ENCODE data around the gene PLAAT3.
"Not testable (repeated sequence)": the region's sequence is repeated elsewhere in the genome, so short reads cannot be mapped to it uniquely, and the experiment has no call there.

The PLAAT3 gene

GRCh38 chr11:63609971-63610580 is 4.2 kb downstream of the PLAAT3 start:
- no peak for TF ChIP-seq CTCF (IDR thresholded peaks at IDR 0.05; ENCODE audit: low read depth, low read length)
- H3K4me3 ChIP-seq (ENCODE audit: low read depth, low read length), result no peak overlapping the region
- in situ Hi-C loops (cut with HindIII; ENCODE audit: low sequenced_read_pairs), result no loop called here
- DNase-seq (ENCODE audit: low read depth, low spot score), result peak; percentile 10

- in situ Hi-C loops (cut with HindIII; ENCODE audit: low sequenced_read_pairs), result no loop called here
- no peak overlapping the region for H3K4me3 ChIP-seq (ENCODE audit: low read depth, low read length)
- no peak for TF ChIP-seq CTCF (IDR thresholded peaks at IDR 0.05; ENCODE audit: low read depth, low read length)
- no peak for DNase-seq (ENCODE audit: low read depth, low spot score)
Measured at GRCh38 chr11:63609536-63609935, 4.7 kb downstream of the PLAAT3 start.

GRCh38 chr11:63608353-63609345 is 5.6 kb downstream of the PLAAT3 start:
- DNase-seq (ENCODE audit: low read depth, low spot score), result peak; percentile 85
- no peak for TF ChIP-seq CTCF (IDR thresholded peaks at IDR 0.05; ENCODE audit: low read depth, low read length)
- H3K4me3 ChIP-seq (ENCODE audit: low read depth, low read length), result no peak overlapping the region
- in situ Hi-C loops (cut with HindIII; ENCODE audit: low sequenced_read_pairs), result no loop called here

DNA sequence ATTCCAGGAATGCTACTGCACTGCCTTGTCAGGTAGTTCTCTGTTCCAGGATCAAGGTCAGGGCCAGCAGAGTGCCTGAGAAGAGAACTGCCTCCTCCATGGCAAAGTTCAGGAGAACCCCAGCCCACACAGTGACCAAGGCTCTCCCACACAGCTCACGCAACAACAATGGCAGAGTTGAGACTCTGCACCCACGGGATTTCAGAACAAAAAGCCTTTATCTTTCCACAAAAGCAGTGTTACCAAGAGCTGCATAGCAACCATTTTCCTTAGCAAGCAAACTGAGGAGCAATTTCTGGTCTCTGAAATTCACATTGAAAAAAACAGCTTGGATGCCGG is 11.1 kb downstream of the PLAAT3 start:
- TF ChIP-seq CTCF (IDR thresholded peaks at IDR 0.05; ENCODE audit: low read depth, low read length), result no peak
- in situ Hi-C loops (cut with HindIII; ENCODE audit: low sequenced_read_pairs), result no loop called here
- peak; percentile 18 for DNase-seq (ENCODE audit: low read depth, low spot score)
- H3K4me3 ChIP-seq (ENCODE audit: low read depth, low read length), result no peak overlapping the region

DNA sequence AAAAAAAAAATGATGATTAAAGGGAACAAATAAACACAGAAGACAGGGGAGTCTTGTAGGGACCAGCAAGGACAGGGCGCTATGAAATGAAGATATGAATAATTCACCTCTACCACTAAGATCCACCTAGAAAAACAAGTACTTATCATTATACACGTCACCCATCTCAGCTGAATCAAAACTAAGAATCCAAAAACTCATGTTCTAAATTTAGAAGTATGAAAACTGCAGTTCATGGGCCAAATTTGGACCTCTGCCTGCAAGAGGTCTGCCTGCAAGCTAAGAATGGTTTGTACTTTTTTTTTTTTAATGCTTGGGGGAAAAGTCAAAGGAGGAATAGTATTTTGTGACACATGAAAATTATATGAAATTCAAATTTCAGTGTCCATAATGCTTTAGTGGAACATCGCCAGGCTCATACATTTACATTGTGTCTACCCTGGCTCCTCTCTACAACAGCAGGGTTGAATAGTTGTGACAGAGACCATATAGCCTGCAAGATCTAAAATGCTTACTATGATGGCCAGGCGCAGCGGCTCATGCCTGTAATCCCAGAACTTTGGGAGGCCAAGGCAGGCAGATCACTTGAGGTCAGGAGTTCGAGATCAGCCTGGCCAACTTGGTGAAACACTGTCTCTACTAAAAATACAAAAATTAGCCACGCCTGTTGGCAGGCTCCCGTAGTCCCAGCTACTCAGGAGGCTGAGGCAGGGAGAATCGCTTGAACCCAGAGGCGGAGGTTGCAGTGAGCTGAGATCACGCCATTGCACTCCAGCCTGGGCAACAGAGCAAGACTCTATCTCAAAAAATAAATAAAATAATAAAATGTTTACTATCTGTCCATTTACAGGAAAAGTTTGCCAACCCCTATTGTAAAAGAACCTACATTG is 11.7 kb downstream of the PLAAT3 start:
- H3K4me3 ChIP-seq (ENCODE audit: low read depth, low read length); in situ Hi-C loops (cut with HindIII; ENCODE audit: low sequenced_read_pairs): not testable (repeated sequence)
- DNase-seq (ENCODE audit: low read depth, low spot score), result peak; percentile 52

DNA sequence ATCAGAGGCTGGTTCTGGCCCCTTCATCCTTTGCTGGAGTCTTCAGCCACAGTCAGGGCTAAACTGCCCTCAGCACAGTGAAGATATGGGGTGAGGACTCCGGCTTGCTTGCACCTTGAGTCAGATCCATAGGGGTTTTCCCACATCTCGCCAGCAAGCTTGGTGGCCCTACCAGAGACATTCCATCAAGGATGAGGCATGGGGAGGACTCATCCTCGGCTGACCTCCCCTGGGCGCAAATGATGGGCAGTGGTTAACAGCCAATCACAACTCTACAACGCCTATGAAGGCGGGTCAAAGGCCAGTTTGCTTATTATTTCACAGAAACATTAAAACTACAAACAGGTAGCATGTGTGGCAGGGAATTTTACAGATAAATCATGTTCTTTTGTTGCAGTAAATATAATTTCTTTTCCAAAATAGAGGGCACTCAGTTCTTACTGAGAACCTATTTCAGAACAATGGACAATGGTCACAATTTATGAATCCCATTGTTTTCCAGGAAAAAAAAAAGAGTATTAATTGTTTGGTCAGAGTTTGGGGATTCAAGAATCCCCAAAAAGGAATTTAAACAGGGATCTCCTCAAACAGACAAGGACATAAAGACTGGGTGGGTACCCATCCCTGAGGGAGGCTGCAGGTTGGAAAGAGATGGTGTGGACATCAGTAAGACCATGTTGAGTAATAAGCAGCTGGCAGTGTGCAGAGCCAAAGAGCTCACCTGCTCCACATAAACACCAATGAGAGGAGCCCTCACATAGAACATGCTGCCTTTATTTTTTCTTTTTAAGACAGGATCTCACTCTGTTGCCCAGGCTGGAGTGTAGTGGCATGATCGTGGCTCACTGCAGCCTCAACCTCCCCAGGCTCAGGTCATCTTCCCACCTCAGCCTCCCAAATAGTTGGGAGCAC is 14.8 kb downstream of the PLAAT3 start:
- H3K4me3 ChIP-seq (ENCODE audit: low read depth, low read length), result no peak overlapping the region
- peak; percentile 49 for DNase-seq (ENCODE audit: low read depth, low spot score)
- in situ Hi-C loops (cut with HindIII; ENCODE audit: low sequenced_read_pairs), result no loop called here
- TF ChIP-seq CTCF (IDR thresholded peaks at IDR 0.05; ENCODE audit: low read depth, low read length), result no peak

Measured in astrocyte of the spinal cord (primary cell).